GM11168 (cell line): ENCODE measurements around the gene RPTOR.

Experiments
- in situ Hi-C: fragments of 300-500 bp; cut with MboI; formaldehyde crosslinking; loops from one replicate; pipeline ENCODE4 v1.12.0; 2022; ENCODE audit warnings: low sequenced_read_pairs; ENCODE audit not compliant: unreplicated experiment

The RPTOR gene

DNA sequence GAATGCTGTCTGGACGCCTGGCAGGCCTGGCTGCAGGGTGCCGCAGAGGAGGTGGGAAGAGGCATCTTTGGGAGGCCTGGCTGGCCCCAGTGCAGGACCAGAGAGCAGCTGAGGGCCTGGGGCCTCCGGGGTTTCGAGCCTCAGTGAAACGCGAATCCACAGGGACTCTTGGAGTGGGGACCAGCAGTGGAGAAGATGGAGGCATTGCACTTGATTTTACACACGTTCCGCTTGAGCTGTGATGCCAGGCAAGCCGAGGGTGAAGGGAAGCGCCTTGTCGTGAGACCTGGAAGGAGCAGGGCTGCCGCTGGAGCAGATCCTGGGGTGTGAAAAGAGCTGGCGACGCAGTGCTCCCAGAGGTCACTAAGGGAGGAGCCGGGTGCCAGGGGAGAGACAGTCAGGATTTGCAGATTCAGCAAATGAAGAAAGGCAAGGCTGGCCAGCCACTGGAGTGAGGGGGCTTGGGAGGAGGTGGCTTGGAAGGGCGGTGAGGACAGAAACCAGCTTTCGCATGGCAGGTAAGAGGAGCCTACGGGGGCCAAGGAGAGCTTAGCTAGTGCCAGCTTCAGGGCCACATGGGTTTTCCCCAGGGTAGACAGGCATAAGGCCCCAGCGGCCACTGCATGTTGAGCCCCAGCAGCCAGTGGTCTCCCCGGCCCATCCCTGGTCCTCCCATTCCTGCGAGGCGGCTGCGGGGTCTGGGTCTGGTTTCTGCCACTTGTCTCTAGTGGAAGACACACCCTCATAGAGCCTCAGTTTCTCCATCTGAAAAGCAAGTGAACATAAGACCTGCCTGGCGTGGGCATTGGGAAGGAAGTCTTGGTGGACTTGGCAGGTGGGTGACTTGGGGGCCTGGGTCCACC, 271.8 kb downstream of the RPTOR start:
- in situ Hi-C loops = no loop called here

DNA sequence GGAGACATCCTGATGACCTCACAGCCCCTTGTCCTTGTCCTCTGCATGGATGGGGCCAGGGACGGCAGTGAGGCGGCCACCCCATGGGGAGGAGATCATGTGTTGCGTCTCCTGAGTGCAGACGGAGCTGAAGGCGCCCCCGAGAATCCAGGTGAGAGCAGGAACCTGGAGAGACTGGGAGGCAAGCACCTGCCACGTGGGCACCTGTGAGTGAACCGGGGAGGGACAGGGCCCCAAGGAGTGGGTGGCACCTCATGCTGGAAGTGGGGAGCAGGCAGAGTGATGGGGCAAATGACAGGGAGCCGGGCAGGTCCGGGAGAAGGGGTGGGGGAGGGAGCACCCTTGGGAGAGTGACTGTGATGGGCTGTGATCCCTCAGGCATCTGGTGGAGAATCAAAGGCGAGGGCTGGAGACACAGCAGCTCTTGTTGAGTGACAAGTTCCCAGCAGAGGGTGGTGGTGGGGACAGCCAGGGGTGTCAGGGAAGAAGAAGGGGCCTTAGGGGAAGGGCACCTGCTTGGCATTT, 272.7 kb downstream of the RPTOR start:
- in situ Hi-C loops = no loop called here

DNA sequence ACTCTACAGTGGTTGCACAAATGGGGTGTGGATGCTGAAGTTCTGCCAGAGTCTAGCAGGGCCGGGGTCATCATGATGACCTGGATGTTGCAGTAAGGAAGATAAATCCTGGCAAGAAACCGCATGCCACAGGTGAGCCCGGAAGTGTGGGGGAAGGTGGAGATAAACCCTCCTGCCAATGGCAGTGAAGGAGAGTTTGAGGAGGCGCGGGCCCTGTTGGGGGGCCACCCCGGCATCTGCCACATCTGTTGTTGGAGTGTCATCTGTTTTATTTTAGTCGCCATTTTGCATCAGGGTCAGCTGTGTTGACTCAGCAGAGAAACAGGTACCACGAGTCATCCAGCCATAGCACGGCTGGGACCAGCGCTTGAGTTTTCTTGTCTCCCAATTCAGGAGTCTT, 273.2 kb downstream of the RPTOR start:
- in situ Hi-C loops = no loop called here

DNA sequence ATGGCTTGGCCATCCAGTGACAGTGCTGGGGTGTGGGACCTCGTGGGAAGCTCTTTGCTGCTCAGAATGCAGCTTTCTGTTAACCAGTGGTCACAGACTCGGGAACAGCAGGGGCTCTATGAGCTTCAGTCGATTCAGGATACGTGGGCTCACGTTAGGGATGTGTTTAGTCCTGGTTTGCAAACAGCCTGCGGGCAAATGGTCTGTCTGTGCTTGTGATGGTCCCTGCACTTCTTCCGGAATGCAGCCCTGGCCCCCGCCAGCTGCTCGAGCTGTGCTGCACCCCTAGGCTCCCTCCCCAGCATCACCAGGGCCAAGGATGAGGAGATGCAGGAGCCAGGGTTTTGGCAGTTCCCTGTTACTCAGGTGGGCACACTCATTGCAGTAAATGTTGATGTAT, 274.2 kb downstream of the RPTOR start:
- in situ Hi-C loops = no loop called here

GRCh38 chr17:80819422-80820164, 275.0 kb downstream of the RPTOR start:
- in situ Hi-C loops = no loop called here

- in situ Hi-C loops = no loop called here
These were observed 275.7 kb downstream of the RPTOR start for GRCh38 chr17:80820331-80820730.

DNA sequence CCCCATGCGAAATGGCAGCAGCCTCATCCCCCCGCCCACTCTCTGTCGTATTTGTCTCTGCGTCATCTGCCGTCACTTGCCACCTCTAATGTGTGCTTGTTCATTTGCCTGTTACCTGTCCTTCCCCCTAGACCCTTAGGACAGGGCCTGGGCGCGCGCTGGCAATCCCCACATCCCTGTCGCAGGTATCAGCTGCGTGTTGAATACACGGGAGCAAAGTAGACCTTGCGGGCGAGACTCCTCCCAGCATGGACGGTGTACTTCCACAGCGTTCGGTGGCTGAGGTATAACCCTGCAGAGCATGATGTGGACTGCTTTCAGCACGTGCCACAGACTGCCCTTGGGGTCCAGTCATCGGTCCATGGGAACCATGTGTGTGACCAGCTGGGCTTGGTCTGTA, 276.9 kb downstream of the RPTOR start:
- in situ Hi-C loops = no loop called here

- in situ Hi-C loops = no loop called here
These were observed 277.5 kb downstream of the RPTOR start for GRCh38 chr17:80822021-80822699.

DNA sequence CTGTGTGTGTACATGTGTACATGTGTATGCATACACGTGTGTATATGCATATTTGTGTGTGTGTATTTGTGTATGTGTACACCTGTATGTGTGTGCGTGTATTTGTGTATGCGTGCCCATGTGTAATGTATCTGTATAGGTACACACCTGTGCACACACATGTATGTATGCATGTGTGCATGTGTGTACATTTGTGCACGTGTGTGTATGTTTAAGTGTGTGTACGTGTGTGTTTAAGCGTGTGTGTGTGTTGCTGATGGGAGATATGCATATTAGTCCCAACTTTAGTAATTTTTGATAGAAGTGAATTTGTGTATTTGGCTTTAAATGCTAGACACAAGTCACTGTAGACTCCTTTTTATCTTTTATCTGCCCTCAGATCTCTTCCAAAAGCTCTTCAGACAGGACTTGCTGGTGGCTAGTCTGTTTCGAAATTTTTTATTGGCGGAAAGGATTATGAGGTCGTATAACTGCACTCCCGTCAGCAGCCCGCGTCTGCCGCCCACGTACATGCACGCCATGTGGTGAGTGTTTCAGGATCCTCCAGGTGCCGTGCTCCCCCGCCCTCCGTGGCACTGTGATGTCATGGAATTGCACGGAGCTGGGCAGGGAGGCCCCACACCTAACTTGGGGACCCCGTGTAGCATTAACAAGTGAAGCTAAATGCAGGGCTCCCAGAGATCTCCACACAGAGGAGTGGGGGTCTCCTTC, 278.2 kb downstream of the RPTOR start:
- in situ Hi-C loops = no loop called here

- in situ Hi-C loops = no loop called here
These were observed 280.2 kb downstream of the RPTOR start for GRCh38 chr17:80824549-80825470.

GRCh38 chr17:80825471-80826345, 281.1 kb downstream of the RPTOR start:
- in situ Hi-C loops = no loop called here

DNA sequence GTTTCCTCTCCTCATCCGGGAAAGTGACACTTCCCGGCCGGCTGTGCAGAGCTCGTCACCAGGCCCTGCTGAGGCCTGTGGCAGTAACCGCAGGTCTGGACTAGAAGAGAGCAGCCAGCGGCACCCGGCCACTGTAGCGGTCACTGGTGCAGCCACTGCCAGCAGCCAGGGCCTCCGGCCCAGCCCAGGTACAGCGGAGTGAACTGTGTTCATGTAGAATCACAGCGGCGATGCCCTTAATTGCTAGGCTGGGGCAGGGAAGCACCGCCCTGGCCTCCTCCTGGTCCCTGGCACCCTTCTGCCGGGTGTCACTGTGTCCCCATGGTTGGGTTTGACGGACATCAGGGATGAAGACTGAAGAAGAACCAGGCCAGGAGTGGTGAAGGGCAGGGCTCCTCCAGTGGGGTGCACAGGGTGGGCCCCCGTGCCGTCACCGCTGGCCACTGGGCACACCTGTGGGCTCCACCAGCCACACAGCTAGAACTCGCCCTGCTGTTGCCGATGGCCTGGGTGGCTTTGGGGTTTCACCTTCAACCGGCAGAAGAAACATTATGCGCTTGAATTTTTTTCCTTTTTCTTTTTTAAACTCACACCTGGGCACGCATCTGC, 281.8 kb downstream of the RPTOR start:
- in situ Hi-C loops = no loop called here

DNA sequence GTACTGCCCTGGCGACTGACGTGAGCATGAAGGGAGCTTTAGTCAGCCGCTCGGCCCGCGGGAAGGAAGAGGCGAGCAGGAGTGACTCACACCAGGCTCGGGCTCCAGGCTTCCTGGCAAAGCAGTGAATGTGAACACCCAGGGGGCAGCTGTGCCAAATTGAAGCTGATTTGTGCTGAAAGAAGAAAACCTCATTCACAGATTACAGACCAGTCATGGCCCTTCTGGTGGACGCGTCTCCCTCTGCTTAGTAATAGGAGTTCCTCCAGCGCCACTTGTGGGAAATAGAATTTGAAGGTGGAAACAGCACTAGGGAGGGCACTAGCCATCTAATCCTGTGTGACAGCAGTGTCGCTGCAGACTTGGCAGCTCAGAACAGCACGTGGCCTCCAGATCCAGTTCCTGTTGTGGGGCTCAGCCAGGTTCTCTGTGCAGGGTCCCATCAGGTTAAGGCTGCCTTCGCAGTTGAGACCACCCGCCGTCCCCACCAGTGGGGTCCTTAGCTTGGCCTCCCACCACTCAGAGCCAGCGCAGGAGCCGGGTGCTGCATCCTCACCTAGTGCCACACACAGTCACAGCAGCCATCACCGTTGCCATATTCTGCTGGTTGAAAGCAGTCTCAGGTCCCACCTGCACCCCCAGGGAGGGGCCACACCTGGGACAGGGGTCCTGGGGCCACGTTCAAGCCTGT, 282.5 kb downstream of the RPTOR start:
- in situ Hi-C loops = no loop called here

GRCh38 chr17:80827646-80828643, 283.3 kb downstream of the RPTOR start:
- in situ Hi-C loops = no loop called here

DNA sequence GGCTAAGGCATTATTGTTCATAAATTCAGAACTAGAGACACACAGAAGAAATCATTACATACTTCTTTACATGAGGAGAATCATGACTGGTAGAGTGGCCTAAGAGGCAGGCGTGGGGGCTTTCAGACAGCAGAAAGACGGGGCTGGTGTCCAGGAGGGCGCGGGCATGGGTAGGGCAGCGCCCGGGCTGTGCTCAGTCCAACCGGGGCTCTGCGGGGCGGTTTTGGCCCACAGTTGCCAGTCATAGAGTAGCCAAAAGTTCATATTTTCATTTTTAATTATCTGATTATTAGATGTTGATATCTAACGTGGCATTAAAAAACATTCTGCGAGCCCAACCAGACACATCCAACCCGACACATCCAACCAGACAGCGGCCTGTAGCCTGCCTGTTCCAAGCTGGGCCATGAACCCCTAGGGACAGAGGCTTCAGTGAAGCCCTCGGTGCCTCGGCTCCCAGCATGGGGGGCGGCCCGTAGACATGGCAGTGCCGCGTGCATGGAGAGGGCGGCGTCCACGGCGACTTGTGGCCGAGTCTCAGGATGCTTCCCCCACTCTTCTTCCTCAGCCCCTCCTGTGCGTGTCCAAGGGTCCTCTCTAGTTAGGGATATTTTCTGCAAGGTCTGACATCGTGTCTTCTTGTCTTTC, 284.7 kb downstream of the RPTOR start:
- in situ Hi-C loops = no loop called here
